CD8-positive, alpha-beta memory T cell (primary cell): ENCODE measurements around the gene LDLR. TPM values are rescaled to one million over a fixed set of nuclear protein-coding genes. Genes with fewer than 3 reads are reported as not detected.
A peak's percentile ranks its signal among the peaks of the same experiment; 100 is the strongest.

Experiments used
- CTCF ChIA-PET: fragments of 350-600 bp; sonication (Branson Sonifier 250); formaldehyde crosslinking; loops from one replicate; lab custom pipeline; 2021; ENCODE audit warnings: antibody characterized with exemption; lab: Charles Lee
- POLR2A ChIA-PET: fragments of 350-600 bp; sonication (Branson Sonifier 250); formaldehyde crosslinking; loops from one replicate; lab custom pipeline; 2021; ENCODE audit warnings: antibody characterized with exemption; lab: Charles Lee
- DNase-seq, 5 donors: peaks; one replicate each; pipeline versions ENCODE4 v3.0.0 to v3.0.0-alpha.2; 2020 to 2022; ENCODE audit warnings: mixed read lengths in 1 of 5
- H3K27ac ChIP-seq: one replicate; pipeline ENCODE4 v1.7.0; 2013; ENCODE audit warnings: low read depth, mild to moderate bottlenecking, low read length, moderate library complexity
- H3K27me3 ChIP-seq: 2 replicates; pipeline ENCODE4 v1.7.0; 2013; ENCODE audit warnings: low read length, mild to moderate bottlenecking; ENCODE audit not compliant: insufficient read depth, poor library complexity, severe bottlenecking
- H3K36me3 ChIP-seq: 2 replicates; pipeline ENCODE4 v1.7.0; 2013; ENCODE audit warnings: mild to moderate bottlenecking, low read length, moderate library complexity; ENCODE audit not compliant: insufficient read depth
- H3K4me1 ChIP-seq: 2 replicates; pipeline ENCODE4 v1.7.0; 2013; ENCODE audit warnings: mild to moderate bottlenecking, low read length, moderate library complexity; ENCODE audit not compliant: insufficient read depth
- H3K4me3 ChIP-seq: 2 replicates; pipeline ENCODE4 v1.7.0; 2013; ENCODE audit warnings: mild to moderate bottlenecking, low read length
- H3K9me3 ChIP-seq: 2 replicates; pipeline ENCODE4 v1.7.0; 2013; ENCODE audit warnings: mild to moderate bottlenecking, low read length
- H3K27ac Mint-ChIP-seq, 8 donors: one replicate each; pipeline ENCODE4 v1.8.0; 2020 to 2021; ENCODE audit warnings: mixed read lengths in 8 of 8, mild to moderate bottlenecking in 6 of 8, inconsistent platforms in 3 of 8, moderate library complexity in 3 of 8
- H3K27me3 Mint-ChIP-seq, 2 donors: one replicate each; pipeline ENCODE4 v1.8.0; 2020 to 2021; ENCODE audit warnings: mixed read lengths in 2 of 2, mild to moderate bottlenecking in 1 of 2, moderate library complexity in 1 of 2
- H3K36me3 Mint-ChIP-seq, 3 donors: one replicate each; pipeline ENCODE4 v1.8.0; 2020 to 2021; ENCODE audit warnings: mixed read lengths in 3 of 3, inconsistent platforms in 1 of 3, mild to moderate bottlenecking in 1 of 3
- H3K4me1 Mint-ChIP-seq, 3 donors: one replicate each; pipeline ENCODE4 v1.8.0; 2020 to 2021; ENCODE audit warnings: mixed read lengths in 3 of 3, inconsistent platforms in 1 of 3, mild to moderate bottlenecking in 1 of 3
- H3K4me3 Mint-ChIP-seq, 7 donors: one replicate each; pipeline ENCODE4 v1.8.0; 2020 to 2021; ENCODE audit warnings: mixed read lengths in 7 of 7, mild to moderate bottlenecking in 6 of 7, moderate library complexity in 4 of 7, inconsistent platforms in 2 of 7
- H3K9me3 Mint-ChIP-seq, 5 donors: one replicate each; pipeline ENCODE4 v1.8.0; 2020 to 2022; ENCODE audit warnings: mixed read lengths in 5 of 5, mild to moderate bottlenecking in 3 of 5, moderate library complexity in 2 of 5, inconsistent platforms in 1 of 5
- polyA plus RNA-seq: library from polyadenylated mRNA; unstranded; fragments of 300-500 nt; fragmentation: Illumina TruSeq; gene quantifications from one replicate; pipeline ENCODE4 v1.2.3, GENCODE V29; 2021
- total RNA-seq, 2 experiments: library from RNA; stranded (reverse); gene quantifications; one replicate each; pipeline ENCODE4 v1.2.3, GENCODE V29; 2021

Gene LDLR
- total RNA-seq (10 to 100 TPM; 27.7 to 35.1 TPM), polyA plus RNA-seq (8.2 TPM)

- peaks cover 31 to 53% (median 46%) of the 10 kb centered on the region in 3 donors for H3K4me1 Mint-ChIP-seq
These were observed at the start of gene LDLR for GRCh38 chr19:11089254-11090013. TSS of gene LDLR (plus strand) at chr19:11089463. CDS start at chr19:11089549, 86 bp downstream.

GRCh38 chr19:11041194-11041593 lies 48.1 kb upstream of the LDLR start:
- Histone ChIP-seq H3K4me3 (no peak overlapping the region), H3K27me3 (no peaks in the 10 kb centered on the region), H3K9me3 (no peaks in the 10 kb centered on the region), H3K4me1 (peaks cover 2% of the 10 kb centered on the region), H3K36me3 (peaks cover 21% of the 10 kb centered on the region), H3K27ac (no peak overlapping the region)
- Mint-ChIP-seq H3K36me3 (peaks cover 3 to 66% (median 25%) of the 10 kb centered on the region in 3 donors), H3K27me3 (no peaks in the 10 kb centered on the region), H3K4me3 (no peak overlapping the region), H3K27ac (peak overlapping the region in 2 of 8 donors; percentile 11 to 71), H3K9me3 (no peaks in the 10 kb centered on the region), H3K4me1 (peaks cover 0 to 4% (median under 1%) of the 10 kb centered on the region in 3 donors)
- CTCF ChIA-PET: interaction anchor here (0.9 kb wide), 1 partner anchor 85 kb away, joined by 4 read pairs; no protein-coding TSS in a partner anchor
- no peak for DNase-seq
- POLR2A ChIA-PET: no interaction called here

More at GRCh38 chr19:11089254-11090013, at the start of gene LDLR:
- no peaks in the 10 kb centered on the region for H3K27me3 ChIP-seq
- H3K4me3 ChIP-seq: peak within 1 kb of the TSS; percentile 75
- H3K4me3 Mint-ChIP-seq: peak within 1 kb of the TSS; percentile 83 to 93 (median 87)
- DNase-seq: peak; percentile 68 to 83 (median 70)
- POLR2A ChIA-PET: interaction anchor here (1.2 kb wide), 1 partner anchor 128 kb away, joined by 3 read pairs; the partner anchor contains the start of gene SMARCA4
- peaks cover 55% of the 10 kb centered on the region for H3K4me1 ChIP-seq
- H3K36me3 Mint-ChIP-seq: peaks cover 0 to 4% (median 0%) of the 10 kb centered on the region in 3 donors
- peak within 1 kb of the TSS; percentile 89 to 99 (median 98) for H3K27ac Mint-ChIP-seq
- CTCF ChIA-PET: interaction anchor here (1.3 to 3.2 kb wide), 6 partner anchors 36 to 147 kb away, joined by 3 to 14 read pairs (median 6); no protein-coding TSS in a partner anchor
- no peaks in the 10 kb centered on the region for H3K9me3 ChIP-seq
- H3K36me3 ChIP-seq: no peaks in the 10 kb centered on the region
- H3K9me3 Mint-ChIP-seq: no peaks in the 10 kb centered on the region
- peak within 1 kb of the TSS; percentile 91 for H3K27ac ChIP-seq
- H3K27me3 Mint-ChIP-seq: no peaks in the 10 kb centered on the region

GRCh38 chr19:11041966-11042627 lies 47.2 kb upstream of the LDLR start:
- DNase-seq: no peak
- CTCF ChIA-PET: no interaction called here
- H3K36me3 ChIP-seq: peaks cover 14% of the 10 kb centered on the region
- H3K4me3 ChIP-seq: no peak overlapping the region
- H3K27me3 ChIP-seq: no peaks in the 10 kb centered on the region
- POLR2A ChIA-PET: no interaction called here
- Mint-ChIP-seq H3K4me3 (no peak overlapping the region), H3K9me3 (no peaks in the 10 kb centered on the region), H3K27ac (peak overlapping the region in 4 of 8 donors; percentile 33 to 76 (median 58)), H3K4me1 (peaks cover 3 to 10% (median 5%) of the 10 kb centered on the region in 3 donors), H3K36me3 (peaks cover 3 to 60% (median 25%) of the 10 kb centered on the region in 3 donors), H3K27me3 (no peaks in the 10 kb centered on the region)
- H3K4me1 ChIP-seq: no peaks in the 10 kb centered on the region
- no peak overlapping the region for H3K27ac ChIP-seq
- no peaks in the 10 kb centered on the region for H3K9me3 ChIP-seq

GRCh38 chr19:11044431-11044830 lies 44.8 kb upstream of the LDLR start:
- Histone ChIP-seq H3K9me3 (no peaks in the 10 kb centered on the region), H3K27me3 (no peaks in the 10 kb centered on the region), H3K36me3 (peaks cover 12% of the 10 kb centered on the region), H3K27ac (no peak overlapping the region), H3K4me3 (no peak overlapping the region), H3K4me1 (peaks cover 13% of the 10 kb centered on the region)
- DNase-seq: no peak
- peaks cover 18 to 29% (median 23%) of the 10 kb centered on the region in 3 donors for H3K4me1 Mint-ChIP-seq
- H3K27me3 Mint-ChIP-seq: no peaks in the 10 kb centered on the region
- peak overlapping the region in 3 of 8 donors; percentile 10 to 76 (median 53) for H3K27ac Mint-ChIP-seq
- H3K4me3 Mint-ChIP-seq: no peak overlapping the region
- CTCF ChIA-PET: interaction anchor here (2.1 kb wide), 1 partner anchor 9 kb away, joined by 7 read pairs; no protein-coding TSS in a partner anchor
- no peaks in the 10 kb centered on the region for H3K9me3 Mint-ChIP-seq
- POLR2A ChIA-PET: no interaction called here
- H3K36me3 Mint-ChIP-seq: peaks cover 3 to 47% (median 10%) of the 10 kb centered on the region in 3 donors

- DNase-seq: no peak
- Histone ChIP-seq H3K27ac (no peak overlapping the region), H3K36me3 (peaks cover 12% of the 10 kb centered on the region), H3K27me3 (no peaks in the 10 kb centered on the region), H3K4me3 (no peak overlapping the region), H3K9me3 (no peaks in the 10 kb centered on the region), H3K4me1 (peaks cover 24% of the 10 kb centered on the region)
- Mint-ChIP-seq H3K36me3 (peaks cover 3 to 46% (median 10%) of the 10 kb centered on the region in 3 donors), H3K27ac (peak overlapping the region in 1 of 8 donors; percentile 32), H3K27me3 (no peaks in the 10 kb centered on the region), H3K4me1 (peaks cover 25 to 40% (median 34%) of the 10 kb centered on the region in 3 donors), H3K9me3 (no peaks in the 10 kb centered on the region), H3K4me3 (no peak overlapping the region)
- ChIA-PET POLR2A (no interaction called here), CTCF (interaction anchor here (2.1 kb wide), 1 partner anchor 10 kb away, joined by 7 read pairs; no protein-coding TSS in a partner anchor)
These were observed 43.7 kb upstream of the LDLR start for GRCh38 chr19:11045536-11045935.

GRCh38 chr19:11046605-11047354 lies 42.5 kb upstream of the LDLR start:
- DNase-seq: no peak
- Histone ChIP-seq H3K4me3 (no peak overlapping the region), H3K27ac (no peak overlapping the region), H3K36me3 (peaks cover 12% of the 10 kb centered on the region), H3K4me1 (peaks cover 33% of the 10 kb centered on the region), H3K27me3 (no peaks in the 10 kb centered on the region), H3K9me3 (no peaks in the 10 kb centered on the region)
- Mint-ChIP-seq H3K4me3 (no peak overlapping the region), H3K9me3 (no peaks in the 10 kb centered on the region), H3K36me3 (peaks cover 3 to 35% (median 10%) of the 10 kb centered on the region in 3 donors), H3K27me3 (no peaks in the 10 kb centered on the region), H3K27ac (peak overlapping the region in 7 of 8 donors; percentile 14 to 76 (median 43)), H3K4me1 (peaks cover 25 to 49% (median 41%) of the 10 kb centered on the region in 3 donors)
- POLR2A ChIA-PET: no interaction called here
- CTCF ChIA-PET: interaction anchor here (0.7 to 0.8 kb wide), 2 partner anchors 11 to 42 kb away, joined by 3 read pairs; partner anchors contain the start of gene LDLR

- Histone ChIP-seq H3K9me3 (no peaks in the 10 kb centered on the region), H3K27ac (no peak overlapping the region), H3K27me3 (no peaks in the 10 kb centered on the region), H3K36me3 (peaks cover 4% of the 10 kb centered on the region), H3K4me1 (peaks cover 42% of the 10 kb centered on the region), H3K4me3 (no peak overlapping the region)
- POLR2A ChIA-PET: no interaction called here
- peak overlapping the region in 1 of 7 donors; percentile 51 for H3K4me3 Mint-ChIP-seq
- H3K27ac Mint-ChIP-seq: peak overlapping the region; percentile 33 to 94 (median 84)
- peaks cover 3 to 27% (median 7%) of the 10 kb centered on the region in 3 donors for H3K36me3 Mint-ChIP-seq
- CTCF ChIA-PET: interaction anchor here (1.4 to 4.3 kb wide), 2 partner anchors 12 to 79 kb away, joined by 7 to 14 read pairs; no protein-coding TSS in a partner anchor
- no peak for DNase-seq
- H3K4me1 Mint-ChIP-seq: peaks cover 28 to 56% (median 45%) of the 10 kb centered on the region in 3 donors
- H3K9me3 Mint-ChIP-seq: no peaks in the 10 kb centered on the region
- no peaks in the 10 kb centered on the region for H3K27me3 Mint-ChIP-seq
These were observed 41.4 kb upstream of the LDLR start for GRCh38 chr19:11047866-11048265.
